ENCODE measurements around the gene MIPEP. TPM values are rescaled to one million over a fixed set of nuclear protein-coding genes. Genes with fewer than 3 reads are reported as not detected.

The MIPEP gene
- 21.7 and 27.1 TPM in 2 replicates for total RNA-seq

GRCh38 chr13:23888658-23889614 is at the start of gene MIPEP:
Gene MIPEP, minus strand, starts transcription at chr13:23889400. Its CDS starts 80 bp downstream, at chr13:23889320.

GRCh38 chr13:23897452-23897919 is 8.3 kb upstream of the MIPEP start, which contains the start of gene C1QTNF9B:
Gene C1QTNF9B, minus strand, starts transcription at chr13:23897502.

Other genes with a start within 250 kb of the MIPEP start
- not detected in 2 replicates for gene C1QTNF9B, start 8.1 kb upstream of the MIPEP start, total RNA-seq